ENCODE data around the gene MTOR.

Gene MTOR

DNA sequence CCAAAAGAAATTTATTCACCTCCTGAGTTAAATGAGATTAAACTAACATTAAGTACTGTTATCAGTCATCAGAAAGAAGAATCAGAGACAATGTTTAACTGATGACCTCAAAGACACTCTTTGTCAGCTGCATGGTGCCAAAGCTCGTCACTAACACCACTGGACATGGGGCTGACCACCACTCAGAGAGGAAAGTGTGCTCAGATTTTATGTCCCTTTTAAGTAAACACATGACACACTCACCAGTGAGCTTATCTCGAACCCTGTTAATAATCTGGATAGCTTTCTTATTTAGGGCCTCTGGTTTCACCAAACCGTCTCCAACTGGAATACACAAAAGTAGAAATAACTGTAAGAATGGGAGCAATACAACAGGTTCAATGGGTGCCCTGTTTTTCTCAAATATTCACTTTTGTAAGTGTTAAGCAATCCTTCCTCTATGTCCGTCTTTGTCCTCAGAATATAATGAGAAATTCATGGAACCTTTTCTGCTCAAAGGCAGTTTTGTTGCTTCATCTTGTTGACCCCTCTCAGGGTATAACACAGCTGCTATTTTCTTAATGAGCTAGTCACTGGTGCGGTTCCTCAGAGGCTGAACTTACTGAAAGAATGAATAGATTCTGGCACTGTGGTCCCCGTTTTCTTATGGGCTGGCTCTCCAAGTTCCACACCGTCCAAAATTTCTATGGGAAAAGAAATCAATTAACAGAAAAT lies 153.1 kb downstream of the MTOR start:
- Histone ChIP-seq H2AFZ (ENCODE audit: low read length) (no peak overlapping the region), H3K4me2 (ENCODE audit: low read depth, low read length, poor library complexity, severe bottlenecking) (no peak overlapping the region), H3K36me3 (ENCODE audit: insufficient read depth, low read length) (peaks cover 61% of the 10 kb centered on the region; the same call in 1 of the 2 replicates), H3K4me1 (ENCODE audit: insufficient read depth, low read length, poor library complexity, severe bottlenecking) (no peaks in the 10 kb centered on the region), H3K9me2 (replicated peaks; ENCODE audit: low read depth, low read length) (no peaks in the 10 kb centered on the region), H3F3A (ENCODE audit: low read depth) (no peaks in the 10 kb centered on the region), H3K79me2 (ENCODE audit: insufficient read depth, low read length) (no peaks in the 10 kb centered on the region), H3K9me3 (ENCODE audit: insufficient read depth, low read depth, low read length) (no peaks in the 10 kb centered on the region), H3K27me3 (ENCODE audit: insufficient read depth, low read length, poor library complexity, severe bottlenecking) (no peaks in the 10 kb centered on the region), H3K9ac (ENCODE audit: low read depth, low read length, poor library complexity, severe bottlenecking) (no peak overlapping the region), H3K4me3 (ENCODE audit: low read length, poor library complexity, severe bottlenecking) (no peak overlapping the region), H4K20me1 (ENCODE audit: insufficient read depth, low read length, poor library complexity, severe bottlenecking) (no peaks in the 10 kb centered on the region)
- TF ChIP-seq, protein P1, sequence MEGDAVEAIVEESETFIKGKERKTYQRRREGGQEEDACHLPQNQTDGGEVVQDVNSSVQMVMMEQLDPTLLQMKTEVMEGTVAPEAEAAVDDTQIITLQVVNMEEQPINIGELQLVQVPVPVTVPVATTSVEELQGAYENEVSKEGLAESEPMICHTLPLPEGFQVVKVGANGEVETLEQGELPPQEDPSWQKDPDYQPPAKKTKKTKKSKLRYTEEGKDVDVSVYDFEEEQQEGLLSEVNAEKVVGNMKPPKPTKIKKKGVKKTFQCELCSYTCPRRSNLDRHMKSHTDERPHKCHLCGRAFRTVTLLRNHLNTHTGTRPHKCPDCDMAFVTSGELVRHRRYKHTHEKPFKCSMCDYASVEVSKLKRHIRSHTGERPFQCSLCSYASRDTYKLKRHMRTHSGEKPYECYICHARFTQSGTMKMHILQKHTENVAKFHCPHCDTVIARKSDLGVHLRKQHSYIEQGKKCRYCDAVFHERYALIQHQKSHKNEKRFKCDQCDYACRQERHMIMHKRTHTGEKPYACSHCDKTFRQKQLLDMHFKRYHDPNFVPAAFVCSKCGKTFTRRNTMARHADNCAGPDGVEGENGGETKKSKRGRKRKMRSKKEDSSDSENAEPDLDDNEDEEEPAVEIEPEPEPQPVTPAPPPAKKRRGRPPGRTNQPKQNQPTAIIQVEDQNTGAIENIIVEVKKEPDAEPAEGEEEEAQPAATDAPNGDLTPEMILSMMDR (conservative IDR thresholded peaks at IDR 0.05; ENCODE audit: low read length): no peak
- TF ChIP-seq EZH2phosphoT487 (IDR thresholded peaks at IDR 0.05; ENCODE audit: borderline replicate concordance): no peak

- Histone ChIP-seq H3K9me3 (ENCODE audit: insufficient read depth, low read depth, low read length) (no peaks in the 10 kb centered on the region), H3K4me1 (ENCODE audit: insufficient read depth, low read length, poor library complexity, severe bottlenecking) (no peaks in the 10 kb centered on the region), H3K4me2 (ENCODE audit: low read depth, low read length, poor library complexity, severe bottlenecking) (no peak overlapping the region), H3K4me3 (ENCODE audit: low read length, poor library complexity, severe bottlenecking) (no peak overlapping the region), H3K79me2 (ENCODE audit: insufficient read depth, low read length) (no peaks in the 10 kb centered on the region), H3F3A (ENCODE audit: low read depth) (no peaks in the 10 kb centered on the region), H4K20me1 (ENCODE audit: insufficient read depth, low read length, poor library complexity, severe bottlenecking) (no peaks in the 10 kb centered on the region), H3K36me3 (ENCODE audit: insufficient read depth, low read length) (peaks cover 48% of the 10 kb centered on the region; the same call in 1 of the 2 replicates), H3K9ac (ENCODE audit: low read depth, low read length, poor library complexity, severe bottlenecking) (no peak overlapping the region), H3K27me3 (ENCODE audit: insufficient read depth, low read length, poor library complexity, severe bottlenecking) (no peaks in the 10 kb centered on the region), H3K9me2 (replicated peaks; ENCODE audit: low read depth, low read length) (no peaks in the 10 kb centered on the region), H2AFZ (ENCODE audit: low read length) (no peak overlapping the region)
- no peak for TF ChIP-seq EZH2phosphoT487 (IDR thresholded peaks at IDR 0.05; ENCODE audit: borderline replicate concordance)
- TF ChIP-seq, protein P1 (conservative IDR thresholded peaks at IDR 0.05; ENCODE audit: low read length): no peak
These were observed 154.8 kb downstream of the MTOR start for GRCh38 chr1:11107599-11107998.

DNA sequence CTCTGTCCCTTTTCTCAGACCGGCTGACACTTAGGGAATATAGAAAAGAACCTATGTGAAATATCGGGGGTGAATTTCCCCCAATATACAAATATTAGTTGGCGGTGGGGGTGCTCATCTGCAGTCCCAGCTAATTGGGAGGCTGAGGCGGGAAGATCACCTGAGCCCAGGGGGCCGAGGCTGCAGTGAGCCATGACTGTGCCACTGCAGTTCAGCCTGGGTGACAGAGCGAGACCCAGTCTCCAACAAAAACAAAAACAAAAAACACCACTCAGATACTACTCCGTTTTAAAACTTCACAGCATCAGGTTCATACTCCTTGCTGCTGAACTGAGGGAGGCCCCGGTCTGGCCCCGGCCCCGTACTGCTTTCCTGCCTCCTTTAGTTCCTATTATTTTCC lies 156.8 kb downstream of the MTOR start:
- no peak overlapping the region for H3K4me3 ChIP-seq (ENCODE audit: low read length, poor library complexity, severe bottlenecking)
- H3K4me2 ChIP-seq (ENCODE audit: low read depth, low read length, poor library complexity, severe bottlenecking): no peak overlapping the region
- no peak overlapping the region for H2AFZ ChIP-seq (ENCODE audit: low read length)
- no peaks in the 10 kb centered on the region for H3K27me3 ChIP-seq (ENCODE audit: insufficient read depth, low read length, poor library complexity, severe bottlenecking)
- H3K9me3 ChIP-seq (ENCODE audit: insufficient read depth, low read depth, low read length): no peaks in the 10 kb centered on the region
- H3K4me1 ChIP-seq (ENCODE audit: insufficient read depth, low read length, poor library complexity, severe bottlenecking): no peaks in the 10 kb centered on the region
- H3K79me2 ChIP-seq (ENCODE audit: insufficient read depth, low read length): no peaks in the 10 kb centered on the region
- no peaks in the 10 kb centered on the region for H3F3A ChIP-seq (ENCODE audit: low read depth)
- TF ChIP-seq, protein P1 (conservative IDR thresholded peaks at IDR 0.05; ENCODE audit: low read length): no peak
- no peak for TF ChIP-seq EZH2phosphoT487 (IDR thresholded peaks at IDR 0.05; ENCODE audit: borderline replicate concordance)
- peaks cover 36% of the 10 kb centered on the region; the same call in 1 of the 2 replicates for H3K36me3 ChIP-seq (ENCODE audit: insufficient read depth, low read length)
- no peaks in the 10 kb centered on the region for H3K9me2 ChIP-seq (replicated peaks; ENCODE audit: low read depth, low read length)
- H4K20me1 ChIP-seq (ENCODE audit: insufficient read depth, low read length, poor library complexity, severe bottlenecking): no peaks in the 10 kb centered on the region
- no peak overlapping the region for H3K9ac ChIP-seq (ENCODE audit: low read depth, low read length, poor library complexity, severe bottlenecking)
